ENCODE results near the gene TMC3. TPM values are rescaled to one million over a fixed set of nuclear protein-coding genes. Genes with fewer than 3 reads are reported as not detected.

The TMC3 gene
- polyA plus RNA-seq, 2 of the 4 experiments (the other 2 are of a cell fraction), result not detected

DNA sequence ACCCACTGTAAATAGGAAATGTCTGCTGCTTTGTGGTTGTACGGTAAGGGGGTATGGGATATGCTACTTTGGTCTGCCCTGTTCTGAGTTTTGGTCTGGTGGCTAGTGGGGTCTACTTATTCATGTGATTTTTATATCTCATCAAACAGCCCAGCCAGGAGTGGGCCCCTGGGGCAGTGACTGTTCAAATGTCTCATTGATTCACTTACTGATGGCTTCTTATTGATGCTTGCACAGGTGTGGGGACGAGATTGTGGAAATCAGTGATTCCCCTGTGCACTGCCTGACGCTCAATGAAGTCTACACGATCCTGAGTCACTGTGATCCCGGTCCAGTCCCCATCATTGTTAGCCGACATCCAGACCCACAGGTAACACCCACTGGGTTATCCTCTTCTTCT is 88.6 kb downstream of the TMC3 start:
- Histone ChIP-seq H3K4me2 (no peak overlapping the region), H3K9me3 (no peaks in the 10 kb centered on the region), H3K27ac (no peak overlapping the region), H3K4me1 (no peaks in the 10 kb centered on the region), H3K4me3 (no peak overlapping the region)
- no peak for DNase-seq (ENCODE audit: low read depth in 1 of 2, low spot score in 1 of 2)
- ChIA-PET CTCF (interaction anchor here (0.7 to 2.2 kb wide), 3 partner anchors 11 to 266 kb away, joined by 3 to 17 read pairs (median 5); no protein-coding TSS in a partner anchor), POLR2A (no interaction called here)
- no peak for FAIRE-seq
- 21% methylated on average over 6 of the region's 6 CpGs for WGBS (ENCODE audit: missing lambda C conversion rate)
- TF ChIP-seq, protein P1, sequence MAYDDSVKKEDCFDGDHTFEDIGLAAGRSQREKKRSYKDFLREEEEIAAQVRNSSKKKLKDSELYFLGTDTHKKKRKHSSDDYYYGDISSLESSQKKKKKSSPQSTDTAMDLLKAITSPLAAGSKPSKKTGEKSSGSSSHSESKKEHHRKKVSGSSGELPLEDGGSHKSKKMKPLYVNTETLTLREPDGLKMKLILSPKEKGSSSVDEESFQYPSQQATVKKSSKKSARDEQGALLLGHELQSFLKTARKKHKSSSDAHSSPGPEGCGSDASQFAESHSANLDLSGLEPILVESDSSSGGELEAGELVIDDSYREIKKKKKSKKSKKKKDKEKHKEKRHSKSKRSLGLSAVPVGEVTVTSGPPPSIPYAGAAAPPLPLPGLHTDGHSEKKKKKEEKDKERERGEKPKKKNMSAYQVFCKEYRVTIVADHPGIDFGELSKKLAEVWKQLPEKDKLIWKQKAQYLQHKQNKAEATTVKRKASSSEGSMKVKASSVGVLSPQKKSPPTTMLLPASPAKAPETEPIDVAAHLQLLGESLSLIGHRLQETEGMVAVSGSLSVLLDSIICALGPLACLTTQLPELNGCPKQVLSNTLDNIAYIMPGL (CRISPR knock-in tag; IDR thresholded peaks at IDR 0.05; ENCODE audit: borderline replicate concordance), result no peak
- no peak for TF ChIP-seq EHMT2 (IDR thresholded peaks at IDR 0.05; ENCODE audit: low read depth)
- no peak for TF ChIP-seq HEYL (CRISPR knock-in tag; IDR thresholded peaks at IDR 0.05)
- ATAC-seq, result no peak

DNA sequence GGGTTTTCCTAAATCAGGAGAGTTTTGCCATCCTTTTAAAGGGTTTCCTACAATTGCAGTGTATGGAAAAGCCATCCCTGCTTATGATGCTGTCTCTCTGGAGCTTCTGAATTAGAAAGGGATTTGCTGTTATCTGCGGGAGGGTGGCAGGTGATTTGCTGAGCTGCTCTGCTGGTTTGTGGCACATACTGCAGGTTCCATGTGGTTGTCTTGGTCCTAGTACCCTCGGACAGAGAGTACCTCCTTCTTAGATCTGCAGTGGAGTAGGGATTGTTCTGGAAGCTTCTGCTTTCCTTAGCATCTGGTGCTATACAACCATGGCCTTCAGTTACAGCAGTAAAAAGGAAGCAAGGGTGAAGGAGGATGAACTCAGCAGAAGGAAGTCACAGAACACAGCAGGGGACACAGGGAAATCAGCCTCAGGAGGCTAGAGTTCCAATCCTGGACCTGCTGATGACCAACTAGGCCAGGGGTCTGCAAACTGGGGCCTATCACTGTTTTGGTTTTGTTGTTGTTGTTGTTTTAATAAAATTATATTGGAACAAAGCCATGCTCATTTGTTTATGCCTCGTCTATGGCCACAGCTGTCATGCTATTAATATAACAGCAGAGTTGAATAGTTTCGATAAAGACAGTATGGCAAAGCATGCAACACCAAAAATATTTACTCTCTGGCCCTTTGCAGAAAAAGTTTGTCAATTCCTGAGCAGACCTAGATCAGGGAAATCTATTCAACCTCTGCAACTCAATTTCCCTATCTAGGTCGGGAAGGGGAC is 89.6 kb downstream of the TMC3 start:
- FAIRE-seq (no peak), ATAC-seq (no peak), DNase-seq (ENCODE audit: low read depth in 1 of 2, low spot score in 1 of 2) (no peak)
- Histone ChIP-seq H3K9me3 (no peaks in the 10 kb centered on the region), H3K4me1 (no peaks in the 10 kb centered on the region), H3K4me3 (no peak overlapping the region), H3K27ac (no peak overlapping the region), H3K4me2 (no peak overlapping the region)
- 14% methylated on average over 5 of the region's 5 CpGs for WGBS (ENCODE audit: missing lambda C conversion rate)
- ChIA-PET CTCF (interaction anchor here (0.7 to 7.8 kb wide), 7 partner anchors 10 to 136 kb away, joined by 3 to 91 read pairs (median 5); no protein-coding TSS in a partner anchor), POLR2A (no interaction called here)
- TF ChIP-seq MAFK (IDR thresholded peaks at IDR 0.05; ENCODE audit: partially characterized antibody) (no peak), HOXA7 (CRISPR knock-in tag; IDR thresholded peaks at IDR 0.05) (no peak), EHF (CRISPR knock-in tag; IDR thresholded peaks at IDR 0.05) (no peak)

DNA sequence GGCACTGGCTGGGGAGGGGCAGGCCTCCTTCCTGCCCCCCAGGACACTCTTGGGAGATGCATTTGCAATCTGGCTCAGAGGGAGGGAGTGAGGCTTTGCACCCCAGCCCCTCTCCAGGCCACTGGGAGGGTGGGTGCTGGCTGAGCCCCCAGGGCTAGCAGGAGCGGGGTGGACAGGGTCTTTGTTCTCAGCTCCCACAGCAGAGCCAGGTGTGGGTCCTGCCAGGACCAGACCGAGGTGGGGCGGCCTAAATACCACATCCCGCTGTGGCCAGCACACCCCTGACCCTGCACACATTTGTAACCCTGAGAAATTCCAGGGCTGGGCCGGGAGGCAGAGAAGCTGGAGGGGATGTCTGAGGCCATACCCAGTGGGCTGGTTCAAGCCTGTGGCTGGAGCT is 91.1 kb downstream of the TMC3 start:
- Histone ChIP-seq H3K27ac (no peak overlapping the region), H3K4me1 (no peaks in the 10 kb centered on the region), H3K4me2 (no peak overlapping the region), H3K9me3 (no peaks in the 10 kb centered on the region; the same call in 2 of the 3 replicates), H3K4me3 (no peak overlapping the region)
- ChIA-PET POLR2A (no interaction called here), CTCF (interaction anchor here (0.6 to 20.2 kb wide), 10 partner anchors 8 to 177 kb away, joined by 3 to 361 read pairs (median 6); no protein-coding TSS in a partner anchor)
- 26% methylated on average over 4 of the region's 5 CpGs for WGBS (ENCODE audit: missing lambda C conversion rate)
- no peak for DNase-seq (ENCODE audit: low read depth in 1 of 2, low spot score in 1 of 2)
- no peak for ATAC-seq
- no peak for FAIRE-seq
- no peak for TF ChIP-seq TP53 (CRISPR knock-in tag; IDR thresholded peaks at IDR 0.05)
- TF ChIP-seq JUN (IDR thresholded peaks at IDR 0.05), result no peak
- TF ChIP-seq, protein P2, sequence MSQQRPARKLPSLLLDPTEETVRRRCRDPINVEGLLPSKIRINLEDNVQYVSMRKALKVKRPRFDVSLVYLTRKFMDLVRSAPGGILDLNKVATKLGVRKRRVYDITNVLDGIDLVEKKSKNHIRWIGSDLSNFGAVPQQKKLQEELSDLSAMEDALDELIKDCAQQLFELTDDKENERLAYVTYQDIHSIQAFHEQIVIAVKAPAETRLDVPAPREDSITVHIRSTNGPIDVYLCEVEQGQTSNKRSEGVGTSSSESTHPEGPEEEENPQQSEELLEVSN (IDR thresholded peaks at IDR 0.05; ENCODE audit: borderline replicate concordance, low read depth), result no peak
- TF ChIP-seq, protein P3, sequence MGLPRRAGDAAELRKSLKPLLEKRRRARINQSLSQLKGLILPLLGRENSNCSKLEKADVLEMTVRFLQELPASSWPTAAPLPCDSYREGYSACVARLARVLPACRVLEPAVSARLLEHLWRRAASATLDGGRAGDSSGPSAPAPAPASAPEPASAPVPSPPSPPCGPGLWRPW (IDR thresholded peaks at IDR 0.05), result no peak
- no peak for TF ChIP-seq MAZ (IDR thresholded peaks at IDR 0.05; ENCODE audit: borderline replicate concordance, low read depth, low read length)

DNA sequence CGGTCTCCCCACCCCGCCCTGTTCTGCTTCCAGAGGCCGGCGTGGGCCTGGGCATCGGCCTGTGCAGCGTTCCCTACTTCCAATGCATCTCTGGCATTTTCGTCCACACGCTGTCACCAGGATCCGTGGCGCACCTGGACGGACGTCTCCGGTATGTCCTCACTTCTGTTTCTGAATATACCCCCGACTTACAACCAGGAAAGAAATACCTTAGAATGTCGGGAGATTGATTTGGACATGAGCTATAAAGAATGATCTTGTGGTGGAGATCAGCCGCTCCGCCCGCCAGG is 91.5 kb downstream of the TMC3 start:
- DNase-seq (ENCODE audit: low read depth in 1 of 2, low spot score in 1 of 2), result no peak
- no peak for ATAC-seq
- Histone ChIP-seq H3K4me2 (no peak overlapping the region), H3K9me3 (peaks cover under 1% of the 10 kb centered on the region; the same call in 1 of the 3 replicates), H3K4me3 (no peak overlapping the region), H3K4me1 (no peaks in the 10 kb centered on the region), H3K27ac (no peak overlapping the region)
- POLR2A ChIA-PET, result no interaction called here
- CTCF ChIA-PET, result interaction anchor here (0.7 to 20.2 kb wide), 5 partner anchors 8 to 118 kb away, joined by 3 to 361 read pairs (median 22); no protein-coding TSS in a partner anchor
- 66% methylated on average over 18 of the region's 18 CpGs for WGBS (ENCODE audit: missing lambda C conversion rate)
- TF ChIP-seq, protein P2 (IDR thresholded peaks at IDR 0.05; ENCODE audit: borderline replicate concordance, low read depth), result no peak
- TF ChIP-seq ZSCAN20 (CRISPR knock-in tag; IDR thresholded peaks at IDR 0.05), result no peak
- no peak for TF ChIP-seq EP300 (IDR thresholded peaks at IDR 0.05)
- FAIRE-seq, result no peak
